RWPE1 (cell line): ENCODE data around the gene MICA.

Experiments used
- CTCF ChIA-PET: fragments of 350-600 bp; sonication (Branson Sonifier 250); formaldehyde crosslinking; extraction: SDS; loops from one replicate; lab custom pipeline; 2021; lab: Yijun Ruan, JAX
- POLR2A ChIA-PET: fragments of 400-600 bp; formaldehyde crosslinking; extraction: SDS; loops from one replicate; lab custom pipeline; 2020; ENCODE audit warnings: antibody characterized with exemption; ENCODE audit not compliant: low non-redundant PET; lab: Yijun Ruan, JAX
- DNase-seq: peaks from one replicate; pipeline ENCODE4 v3.0.0; 2012; ENCODE audit warnings: low spot score
- H3K27ac ChIP-seq: fragments of 450-650 bp; 2 replicates; pipeline ENCODE4 v1.5.1; 2017
- TF ChIP-seq, protein P1 (sequence below): fragments of 450-650 bp; conservative IDR thresholded peaks from 2 replicates; pipeline ENCODE4 v1.5.1; 2017; ENCODE audit warnings: low read depth, mild to moderate bottlenecking

MICA gene

DNA sequence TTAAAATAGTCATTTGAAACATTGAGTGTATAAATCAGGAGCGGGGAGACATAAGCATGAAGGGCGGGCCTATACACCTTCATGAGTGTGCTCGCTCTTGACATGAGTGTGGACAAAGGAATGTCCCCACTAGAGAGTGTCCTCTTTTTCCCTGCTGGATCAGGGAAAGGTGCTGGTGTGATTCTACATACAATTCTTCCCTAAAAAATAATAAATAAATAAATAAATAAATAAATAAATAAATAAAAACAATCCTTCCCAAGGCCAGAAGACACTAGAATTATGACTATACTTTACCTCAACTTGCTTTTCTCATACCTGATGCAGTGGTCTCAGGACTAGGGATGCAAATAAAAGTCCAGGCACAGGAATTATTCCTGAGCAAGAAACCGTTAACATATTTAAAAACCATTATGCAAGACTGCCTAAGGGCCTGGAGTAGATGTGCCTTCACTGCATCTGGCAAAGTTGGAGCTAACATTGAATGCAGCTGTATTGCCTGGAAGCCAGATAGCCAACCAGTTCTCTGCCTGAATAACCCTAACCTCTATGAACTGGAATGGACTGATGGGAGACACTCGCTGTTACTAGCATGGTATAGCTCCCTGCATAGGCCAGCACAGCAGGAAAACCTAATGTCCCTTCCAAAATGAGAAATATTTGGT is 57.1 kb downstream of the MICA start:
- CTCF ChIA-PET: interaction anchor here (0.6 kb wide), 1 partner anchor 124 kb away, joined by 3 read pairs; no protein-coding TSS in a partner anchor
- TF ChIP-seq, protein P1, sequence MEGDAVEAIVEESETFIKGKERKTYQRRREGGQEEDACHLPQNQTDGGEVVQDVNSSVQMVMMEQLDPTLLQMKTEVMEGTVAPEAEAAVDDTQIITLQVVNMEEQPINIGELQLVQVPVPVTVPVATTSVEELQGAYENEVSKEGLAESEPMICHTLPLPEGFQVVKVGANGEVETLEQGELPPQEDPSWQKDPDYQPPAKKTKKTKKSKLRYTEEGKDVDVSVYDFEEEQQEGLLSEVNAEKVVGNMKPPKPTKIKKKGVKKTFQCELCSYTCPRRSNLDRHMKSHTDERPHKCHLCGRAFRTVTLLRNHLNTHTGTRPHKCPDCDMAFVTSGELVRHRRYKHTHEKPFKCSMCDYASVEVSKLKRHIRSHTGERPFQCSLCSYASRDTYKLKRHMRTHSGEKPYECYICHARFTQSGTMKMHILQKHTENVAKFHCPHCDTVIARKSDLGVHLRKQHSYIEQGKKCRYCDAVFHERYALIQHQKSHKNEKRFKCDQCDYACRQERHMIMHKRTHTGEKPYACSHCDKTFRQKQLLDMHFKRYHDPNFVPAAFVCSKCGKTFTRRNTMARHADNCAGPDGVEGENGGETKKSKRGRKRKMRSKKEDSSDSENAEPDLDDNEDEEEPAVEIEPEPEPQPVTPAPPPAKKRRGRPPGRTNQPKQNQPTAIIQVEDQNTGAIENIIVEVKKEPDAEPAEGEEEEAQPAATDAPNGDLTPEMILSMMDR: no peak
- POLR2A ChIA-PET: no interaction called here

DNA sequence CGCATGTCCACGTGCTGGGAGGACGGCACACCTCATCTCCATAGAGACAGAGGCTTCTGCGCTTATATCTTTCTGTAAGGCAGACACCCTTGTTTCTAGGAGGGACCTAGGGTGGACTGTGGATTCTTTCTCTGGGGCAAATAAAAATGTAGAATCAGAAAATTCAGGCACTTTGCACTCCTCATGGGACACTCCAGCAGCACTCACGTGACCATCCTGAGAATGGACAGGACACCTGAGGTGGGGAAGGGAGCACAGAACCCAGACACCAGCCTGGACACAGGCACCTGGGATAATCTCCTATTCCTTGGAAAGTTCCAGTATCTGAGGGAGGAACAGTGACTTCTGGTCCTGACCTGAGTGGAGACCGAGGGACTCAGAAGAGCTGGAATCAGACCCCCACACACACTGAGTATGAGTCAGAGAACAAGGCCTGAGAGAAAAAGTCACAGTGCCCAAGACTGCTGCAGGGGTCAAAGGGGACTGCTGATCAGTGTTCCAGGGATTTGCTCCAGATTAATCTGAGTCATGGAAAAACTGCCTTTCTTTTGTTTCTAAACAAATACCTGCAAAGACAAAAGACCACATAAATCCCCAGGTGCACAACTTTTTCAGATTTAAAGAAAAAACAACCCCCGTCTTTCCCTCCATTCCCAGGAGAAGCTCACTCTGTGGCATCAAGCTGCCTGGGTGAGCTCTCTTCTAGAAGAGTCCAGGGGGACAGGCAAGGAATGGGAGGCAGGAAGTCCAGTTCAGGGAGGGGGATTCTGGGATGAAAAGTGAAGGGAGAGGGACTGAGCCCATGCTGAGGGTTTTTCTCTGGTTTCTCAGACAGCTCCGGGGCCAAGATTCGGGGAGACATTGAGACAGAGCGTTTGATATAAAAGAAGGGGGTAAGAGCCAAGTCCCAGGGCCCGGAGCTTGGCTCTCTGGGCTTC is 58.9 kb downstream of the MICA start:
- no peak for DNase-seq
- POLR2A ChIA-PET: no interaction called here
- peak overlapping the region; percentile 10; the same call in 1 of the 2 replicates for H3K27ac ChIP-seq
- TF ChIP-seq, protein P1: no peak
- CTCF ChIA-PET: interaction anchor here (0.6 to 1.2 kb wide), 4 partner anchors 32 to 731 kb away, joined by 3 to 5 read pairs (median 4); partner anchors contain the start of gene MICA

More for the DNA sequence above, 57.1 kb downstream of the MICA start:
- DNase-seq: no peak
- H3K27ac ChIP-seq: no peak overlapping the region

DNA sequence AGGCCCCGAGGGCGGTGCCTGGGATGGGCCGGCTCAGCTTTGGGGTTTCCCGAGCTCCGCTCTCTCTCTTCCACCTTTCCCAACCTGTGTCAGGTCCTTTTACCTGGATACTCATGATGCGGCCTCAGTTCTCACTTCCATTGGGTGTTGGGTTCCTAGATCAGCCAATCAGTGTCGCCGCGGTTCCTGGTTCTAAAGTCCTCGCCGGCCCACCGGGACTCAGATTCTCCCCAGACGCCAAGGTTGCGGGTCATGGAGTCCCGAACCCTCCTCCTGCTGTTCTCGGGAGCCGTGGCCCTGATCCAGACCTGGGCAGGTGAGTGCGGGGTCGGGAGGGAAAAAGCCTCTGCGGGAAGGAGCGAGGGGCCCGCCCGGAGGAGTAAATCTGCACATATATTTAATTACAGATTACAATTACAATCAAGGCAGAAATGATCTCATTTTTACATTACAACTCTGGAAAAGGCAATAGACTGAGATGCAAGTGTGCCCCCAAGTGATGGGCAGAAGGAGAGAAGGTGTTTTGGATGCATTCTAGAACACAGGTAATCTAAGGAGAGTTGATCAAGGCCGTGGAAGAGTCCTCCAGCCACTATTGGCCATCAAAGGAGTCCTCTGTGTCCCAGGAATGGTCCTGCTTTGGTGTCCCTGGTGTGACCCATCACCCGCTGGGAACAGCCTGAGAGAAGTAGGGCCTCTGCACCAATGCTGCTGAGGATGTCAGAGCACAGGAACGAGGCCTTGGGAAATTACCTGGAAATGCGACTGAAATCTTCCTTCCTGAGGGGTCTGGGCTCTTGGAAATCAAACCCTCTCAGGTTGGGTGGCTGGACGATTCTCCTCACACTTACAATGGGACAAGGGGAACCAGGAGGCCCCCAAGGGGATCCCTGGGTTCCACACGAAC is 59.8 kb downstream of the MICA start:
- peak; percentile 97 for DNase-seq

DNA sequence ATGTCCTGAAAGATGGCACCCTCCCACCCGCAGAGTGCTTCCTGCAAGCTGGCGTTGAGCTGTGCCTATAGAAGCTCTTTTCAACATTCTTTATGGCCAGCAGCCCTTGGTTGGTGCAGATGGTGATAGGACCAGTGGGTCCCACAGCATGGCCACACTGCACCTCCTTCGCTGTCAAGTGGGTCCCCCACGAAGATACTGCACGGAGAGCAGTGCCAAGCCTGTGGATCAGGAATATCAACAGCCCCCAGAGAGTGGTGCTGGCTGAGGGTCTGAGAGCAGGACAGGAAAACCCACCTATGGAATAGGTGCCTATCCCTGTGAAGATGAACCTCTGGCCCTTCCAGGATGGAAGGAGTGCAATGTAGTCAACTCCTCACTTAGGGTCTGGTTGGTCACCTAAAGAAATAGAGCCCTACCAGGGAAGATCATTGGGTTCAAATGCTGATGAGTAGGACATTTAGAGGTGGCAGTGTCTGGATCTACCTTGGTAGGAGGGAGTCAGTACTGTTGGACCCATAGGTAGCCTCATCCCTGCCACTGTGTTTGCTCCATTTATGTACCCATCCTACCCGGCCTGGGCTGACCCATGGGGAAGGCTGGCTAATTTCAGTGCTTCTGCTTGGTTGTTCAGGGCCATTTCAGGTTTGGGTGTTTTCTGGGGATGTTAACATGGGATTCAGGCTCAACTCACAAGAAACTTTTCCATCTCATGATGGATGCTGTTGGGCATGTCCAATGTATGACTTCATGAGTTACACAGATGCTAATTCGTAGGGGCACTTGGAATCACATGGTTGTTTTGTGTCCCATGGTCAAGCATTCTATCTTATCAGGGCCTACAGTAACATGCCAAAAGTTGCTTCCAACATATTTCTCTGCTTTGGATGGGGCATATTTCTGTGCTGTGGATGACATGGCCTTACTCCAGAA is 61.1 kb downstream of the MICA start:
- DNase-seq: no peak
- ChIA-PET POLR2A (no interaction called here), CTCF (interaction anchor here (0.5 kb wide), 1 partner anchor 68 kb away, joined by 3 read pairs; no protein-coding TSS in a partner anchor)
- H3K27ac ChIP-seq: no peak overlapping the region
- TF ChIP-seq, protein P1: no peak

More for the DNA sequence above, 59.8 kb downstream of the MICA start:
- ChIA-PET CTCF (interaction anchor here (0.5 to 1.2 kb wide), 4 partner anchors 31 to 732 kb away, joined by 3 to 5 read pairs (median 4); partner anchors contain the start of gene MICA), POLR2A (no interaction called here)
- peak overlapping the region; percentile 10 for H3K27ac ChIP-seq
- TF ChIP-seq, protein P1: no peak
